UCSD-AML1 (cell line): ENCODE data around the gene PIR.

Experiments used
- DNase-seq: peaks from one replicate; lab custom pipeline; 2025; ENCODE audit not compliant: unreplicated experiment; lab: John Stamatoyannopoulos, UW

The PIR gene

DNA sequence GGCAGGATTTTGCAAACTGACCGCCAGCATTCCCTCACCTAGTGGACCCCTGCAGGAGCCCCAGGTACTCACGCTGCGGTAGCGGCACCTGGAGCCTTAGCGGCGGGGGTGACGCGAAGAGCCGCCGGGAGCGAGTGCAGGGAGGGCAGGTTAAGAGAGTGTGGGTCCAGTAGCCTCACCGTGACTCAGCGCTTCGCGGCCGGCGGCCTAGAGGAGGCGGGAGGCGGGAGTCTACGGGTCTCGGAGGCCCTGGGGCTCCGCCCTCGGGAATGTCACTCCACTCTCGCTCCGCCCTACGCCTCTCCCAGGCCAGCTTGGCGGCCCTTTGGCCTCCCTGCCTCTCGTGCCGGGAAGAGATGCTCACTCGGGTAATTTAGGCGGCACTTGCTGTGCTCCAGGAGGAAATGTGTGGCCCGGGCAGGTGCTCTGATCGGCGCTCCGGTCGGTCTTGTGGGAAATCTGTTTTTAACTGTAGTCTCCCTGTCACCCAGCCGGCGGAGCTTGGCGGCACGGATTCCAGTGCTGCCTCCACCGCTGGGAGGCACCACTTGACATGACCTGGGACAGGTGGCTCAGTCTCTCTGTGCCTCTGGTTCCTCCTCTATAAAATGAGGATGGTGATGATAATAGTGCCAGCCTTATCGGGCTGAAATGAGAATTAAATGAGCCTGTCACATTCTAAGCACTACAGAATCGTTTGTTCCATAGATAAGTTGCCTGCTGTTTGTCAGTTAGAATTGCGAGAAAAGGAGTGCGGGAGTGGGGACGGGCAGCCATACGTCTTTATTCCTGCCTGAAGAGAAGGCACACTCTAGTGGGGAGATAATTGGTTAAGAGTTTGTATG is at the start of gene PIR:
TSS of gene PIR (minus strand) at position 216 of the 845 bp plus-strand sequence. CDS start 2,076 bp downstream, outside the sequence.
- DNase-seq, result peak; percentile 76

DNA sequence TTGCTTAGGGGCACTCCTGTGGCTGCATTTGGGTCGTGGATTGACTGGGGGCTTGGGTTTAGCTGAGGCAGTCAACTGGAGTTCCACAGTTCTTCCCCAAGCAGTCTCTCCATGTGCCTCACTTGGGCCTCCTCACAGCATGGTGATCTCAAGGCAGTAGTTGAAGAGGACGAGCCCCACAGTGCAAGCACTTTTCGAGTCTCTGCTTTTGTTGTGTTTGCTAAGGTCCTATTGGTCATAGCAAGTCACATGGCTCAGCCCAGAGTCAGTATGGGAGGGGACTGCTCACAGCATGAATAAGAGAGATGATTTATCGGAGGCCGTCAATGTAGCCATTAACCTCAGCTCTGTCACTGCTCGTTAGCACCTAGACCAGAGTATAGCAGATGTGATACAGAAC is 37.2 kb upstream of the PIR start:
- no peak for DNase-seq

DNA sequence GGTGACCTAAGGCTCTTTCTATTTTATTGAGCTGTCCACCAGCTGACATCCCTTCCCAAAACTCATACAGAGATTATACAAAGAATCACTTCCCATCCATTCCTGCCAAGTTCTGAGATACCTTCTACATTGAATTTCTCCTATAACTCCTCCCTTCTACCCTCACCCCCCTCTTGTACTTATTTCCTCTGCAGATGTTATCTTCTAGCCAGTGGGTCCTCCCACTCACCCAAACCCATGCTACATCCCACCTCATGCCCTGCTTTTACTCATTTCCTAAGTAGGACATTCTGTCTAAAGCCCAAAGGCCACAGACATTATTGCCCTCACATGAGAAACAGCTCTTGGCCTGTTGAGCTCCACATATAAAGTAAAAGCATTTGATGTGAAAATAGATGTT is 36.0 kb upstream of the PIR start:
- DNase-seq, result no peak

GRCh38 chrX:15525664-15526416 is 32.7 kb upstream of the PIR start:
- DNase-seq, result no peak

- DNase-seq, result no peak
Observed at GRCh38 chrX:15524417-15524816, 31.3 kb upstream of the PIR start.

DNA sequence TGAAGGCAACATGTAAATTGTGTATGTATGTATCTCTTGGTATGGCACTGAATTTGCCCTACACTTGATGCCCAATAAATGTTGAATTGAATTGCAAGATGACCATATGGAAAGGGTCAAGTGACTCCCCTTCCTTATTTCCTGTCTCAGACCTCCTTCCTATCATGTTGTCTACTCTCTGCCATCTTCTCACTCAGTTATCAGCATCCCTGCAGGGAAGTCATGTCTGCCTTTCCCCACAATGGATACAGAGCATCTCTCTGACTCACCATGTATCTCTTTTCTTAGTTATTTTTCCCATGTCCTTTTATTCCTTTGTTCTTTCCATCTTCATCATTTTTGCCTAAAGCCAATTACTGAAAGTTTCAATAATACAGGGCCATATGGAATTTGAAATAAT is 30.0 kb upstream of the PIR start:
- DNase-seq, result no peak

DNA sequence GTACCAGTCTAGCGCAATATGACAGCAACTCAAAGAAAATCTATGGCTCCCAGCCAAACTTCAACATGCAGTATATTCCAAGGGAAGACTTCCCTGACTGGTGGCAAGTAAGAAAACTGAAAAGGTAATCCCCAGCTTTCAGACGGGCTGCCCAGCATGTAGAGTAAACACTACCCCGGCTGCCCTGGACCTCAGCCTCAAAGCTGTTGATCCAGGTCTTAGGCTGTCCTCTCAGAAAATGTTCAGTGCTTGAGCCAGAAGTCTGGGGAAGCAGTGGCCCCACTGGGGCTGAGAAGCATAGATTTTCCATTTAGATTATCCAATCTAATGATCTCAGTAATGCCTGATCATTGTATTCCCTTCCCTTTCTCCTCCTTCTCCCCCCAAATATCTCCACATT is 29.3 kb upstream of the PIR start:
- no peak for DNase-seq

DNA sequence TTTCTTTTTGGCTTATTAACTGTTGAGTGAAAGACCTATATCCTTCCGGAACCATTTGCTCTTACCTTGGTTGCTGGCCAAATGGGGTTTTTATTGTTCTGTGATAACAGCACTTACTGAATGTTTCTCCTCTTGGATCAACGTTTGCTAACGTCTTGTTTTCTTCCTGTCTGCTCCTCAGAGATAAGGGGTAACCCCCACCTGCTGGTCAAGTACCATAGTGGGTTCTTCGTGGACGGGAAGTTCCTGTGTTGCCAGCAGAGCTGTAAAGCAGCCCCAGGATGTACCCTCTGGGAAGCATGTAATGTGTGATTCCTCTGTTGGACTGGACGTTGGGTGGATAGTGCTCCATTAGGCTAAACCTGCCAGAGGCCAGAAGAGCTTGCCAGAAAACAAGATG is 22.8 kb upstream of the PIR start:
- DNase-seq, result no peak

- DNase-seq, result no peak
Observed at GRCh38 chrX:15514279-15514678, 21.1 kb upstream of the PIR start.

DNA sequence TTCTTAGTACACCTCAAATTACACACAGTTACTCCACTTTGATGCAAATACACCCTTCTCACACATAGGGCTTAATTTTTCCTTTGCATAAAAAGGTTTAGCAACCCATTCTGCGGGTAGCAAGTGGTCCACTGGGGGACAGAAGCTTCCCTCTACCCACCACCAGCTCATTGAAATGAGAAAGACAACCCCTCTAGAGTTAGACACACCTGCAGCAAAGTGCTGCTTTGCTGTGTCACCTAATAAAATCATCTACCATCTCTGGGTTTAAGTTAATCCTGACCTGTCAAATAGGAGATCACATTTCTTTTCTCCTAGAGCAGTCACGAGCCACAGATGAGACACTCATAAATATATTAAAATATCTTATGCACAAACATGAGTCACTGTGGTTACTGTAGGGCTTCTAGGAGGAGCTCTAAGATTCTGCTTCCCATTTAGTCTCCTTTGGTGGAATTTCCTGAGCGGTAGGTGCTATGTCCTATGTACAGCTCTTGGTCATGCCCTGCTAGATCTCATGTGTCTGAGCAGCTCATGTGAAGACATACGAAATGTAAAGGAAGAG is 19.4 kb upstream of the PIR start:
- DNase-seq, result no peak

GRCh38 chrX:15511563-15511962 is 18.4 kb upstream of the PIR start:
- DNase-seq, result no peak

- no peak for DNase-seq
Observed at GRCh38 chrX:15509845-15510244, 16.7 kb upstream of the PIR start.

- no peak for DNase-seq
Observed at GRCh38 chrX:15507005-15507404, 13.9 kb upstream of the PIR start.

- no peak for DNase-seq
Observed at GRCh38 chrX:15505101-15505500, 12.0 kb upstream of the PIR start.

GRCh38 chrX:15504661-15505060 is 11.5 kb upstream of the PIR start:
- no peak for DNase-seq

GRCh38 chrX:15501506-15501905 is 8.4 kb upstream of the PIR start:
- DNase-seq, result no peak

DNA sequence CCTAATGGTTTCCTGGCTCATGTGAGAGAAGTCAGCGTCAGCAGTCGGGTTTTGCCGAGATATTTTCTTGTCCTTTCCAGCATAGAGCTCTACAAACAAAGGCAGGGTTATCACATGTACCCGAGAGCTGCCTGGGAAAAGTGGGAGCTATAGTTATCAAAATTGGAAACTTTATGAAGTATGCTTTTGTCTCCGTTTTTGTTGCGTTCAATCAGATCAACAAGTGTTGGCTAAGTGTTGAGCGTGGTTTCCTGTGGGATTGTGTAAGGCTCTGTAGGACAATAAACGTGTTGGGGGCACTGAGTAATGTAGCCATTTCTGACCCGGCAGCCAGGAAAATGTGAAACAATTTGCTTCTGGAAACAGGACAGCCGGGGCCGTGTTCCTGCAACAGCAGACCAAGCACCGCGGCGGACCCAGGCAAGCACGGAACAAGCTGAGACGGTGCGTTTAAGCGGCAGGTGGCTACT is 7.4 kb upstream of the PIR start, which contains the start of gene BMX:
TSS of gene BMX (plus strand) at position 311 of the 470 bp plus-strand sequence. CDS start 7,547 bp downstream, outside the sequence.
- DNase-seq, result no peak

GRCh38 chrX:15499976-15500375 is 6.8 kb upstream of the PIR start:
- DNase-seq, result no peak

GRCh38 chrX:15498741-15499140 is 5.6 kb upstream of the PIR start:
- no peak for DNase-seq

GRCh38 chrX:15497865-15498264 is 4.7 kb upstream of the PIR start:
- peak; percentile 31 for DNase-seq

- DNase-seq, result no peak
Observed at GRCh38 chrX:15496824-15497223, 3.7 kb upstream of the PIR start.

DNA sequence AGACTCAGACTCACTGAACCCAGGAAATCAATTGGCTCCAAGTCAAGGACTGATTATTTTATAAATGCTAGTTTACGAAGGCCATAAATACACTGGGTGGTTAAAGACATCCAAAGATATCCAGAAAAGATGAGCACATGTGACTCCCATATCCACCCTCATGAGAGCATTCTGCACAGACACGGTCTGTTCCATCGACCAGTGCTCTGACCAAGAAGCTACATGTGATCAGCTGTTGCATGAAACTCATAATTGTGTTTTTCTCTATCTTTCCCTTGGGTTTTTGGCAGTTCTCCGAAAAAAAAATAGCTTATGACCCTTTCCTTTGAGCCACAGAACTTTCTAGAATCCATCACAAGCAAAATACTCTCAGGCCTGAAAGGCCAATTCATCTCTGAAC is 2.7 kb upstream of the PIR start:
- no peak for DNase-seq
